HG02884 (cell line): ENCODE results near the gene TSC22D1.

ENCODE experiments used
- ATAC-seq: cut with Tn5 transposase; IDR thresholded peaks from one replicate; pipeline ENCODE4 v1.9.1; 2021; ENCODE audit warnings: mild to moderate bottlenecking, moderate library complexity; ENCODE audit not compliant: unreplicated experiment

TSC22D1 gene

GRCh38 chr13:44455769-44456168 lies 120.4 kb downstream of the TSC22D1 start:
- ATAC-seq, result no peak

GRCh38 chr13:44453881-44454280 lies 122.2 kb downstream of the TSC22D1 start:
- no peak for ATAC-seq

- ATAC-seq, result no peak
These were observed 123.1 kb downstream of the TSC22D1 start for GRCh38 chr13:44453069-44453468.

- ATAC-seq, result no peak
These were observed 123.7 kb downstream of the TSC22D1 start for GRCh38 chr13:44452418-44452817.

- ATAC-seq, result no peak
These were observed 124.5 kb downstream of the TSC22D1 start for GRCh38 chr13:44451651-44452050.

GRCh38 chr13:44451126-44451525 lies 125.0 kb downstream of the TSC22D1 start:
- ATAC-seq, result no peak

GRCh38 chr13:44449999-44450821 lies 125.9 kb downstream of the TSC22D1 start:
- no peak for ATAC-seq

GRCh38 chr13:44448875-44449274 lies 127.3 kb downstream of the TSC22D1 start:
- no peak for ATAC-seq

- no peak for ATAC-seq
These were observed 127.8 kb downstream of the TSC22D1 start for GRCh38 chr13:44448373-44448772.

- no peak for ATAC-seq
These were observed 128.3 kb downstream of the TSC22D1 start for GRCh38 chr13:44447783-44448321.

- no peak for ATAC-seq
These were observed 136.0 kb downstream of the TSC22D1 start for GRCh38 chr13:44440046-44440608.

- no peak for ATAC-seq
These were observed 136.6 kb downstream of the TSC22D1 start for GRCh38 chr13:44439452-44440024.

GRCh38 chr13:44438234-44438579 lies 137.9 kb downstream of the TSC22D1 start:
- ATAC-seq, result no peak

GRCh38 chr13:44437356-44438233 lies 138.5 kb downstream of the TSC22D1 start:
- no peak for ATAC-seq

- ATAC-seq, result no peak
These were observed 139.4 kb downstream of the TSC22D1 start for GRCh38 chr13:44436589-44437337.

- ATAC-seq, result no peak
These were observed 140.1 kb downstream of the TSC22D1 start for GRCh38 chr13:44435919-44436510.

- ATAC-seq, result no peak
These were observed 140.8 kb downstream of the TSC22D1 start for GRCh38 chr13:44435142-44435918.

- no peak for ATAC-seq
These were observed 141.4 kb downstream of the TSC22D1 start for GRCh38 chr13:44434766-44435141.
